HG03442 (cell line): ENCODE measurements around the gene HCAR3.
"Not testable (repeated sequence)": the region's sequence is repeated elsewhere in the genome, so short reads cannot be mapped to it uniquely, and the experiment has no call there.

ENCODE experiments used
- ATAC-seq: cut with Tn5 transposase; IDR thresholded peaks from one replicate; pipeline ENCODE4 v1.9.1; 2021; ENCODE audit warnings: mild to moderate bottlenecking, moderate library complexity; ENCODE audit not compliant: unreplicated experiment

HCAR3 gene

GRCh38 chr12:122716658-122717057, at the start of gene HCAR3:
Gene HCAR3 (minus strand): TSS chr12:122716811. CDS start chr12:122716737, 74 bp downstream.
- not testable (repeated sequence) for ATAC-seq

GRCh38 chr12:122757568-122757967, 41.0 kb upstream of the HCAR3 start:
- ATAC-seq: no peak

- no peak for ATAC-seq
Observed at GRCh38 chr12:122754790-122755189, 38.2 kb upstream of the HCAR3 start.

GRCh38 chr12:122753319-122753650, 36.7 kb upstream of the HCAR3 start:
- no peak for ATAC-seq

- peak; percentile 95 for ATAC-seq
Observed at GRCh38 chr12:122752464-122753318, 36.1 kb upstream of the HCAR3 start, which contains the start of gene DENR. Gene DENR (plus strand): TSS chr12:122752824. CDS start chr12:122753702, 878 bp downstream.

GRCh38 chr12:122750781-122751515, 34.3 kb upstream of the HCAR3 start:
- ATAC-seq: not testable (repeated sequence)

- ATAC-seq: no peak
Observed at GRCh38 chr12:122749569-122750332, 33.1 kb upstream of the HCAR3 start.

GRCh38 chr12:122747224-122748135, 30.9 kb upstream of the HCAR3 start:
- ATAC-seq: no peak

GRCh38 chr12:122743895-122744525, 27.4 kb upstream of the HCAR3 start:
- no peak for ATAC-seq

- no peak for ATAC-seq
Observed at GRCh38 chr12:122740351-122740750, 23.7 kb upstream of the HCAR3 start.

- ATAC-seq: no peak
Observed at GRCh38 chr12:122738571-122738970, 22.0 kb upstream of the HCAR3 start.

GRCh38 chr12:122732611-122733010, 16.0 kb upstream of the HCAR3 start:
- ATAC-seq: no peak

GRCh38 chr12:122732170-122732569, 15.6 kb upstream of the HCAR3 start:
- ATAC-seq: no peak

GRCh38 chr12:122730215-122731014, 13.8 kb upstream of the HCAR3 start, which contains the start of gene HCAR1:
Gene HCAR1 (minus strand): TSS chr12:122730844. CDS start chr12:122730339, 505 bp downstream.
- no peak for ATAC-seq

- no peak for ATAC-seq
Observed at GRCh38 chr12:122729583-122730214, 13.1 kb upstream of the HCAR3 start.

- no peak for ATAC-seq
Observed at GRCh38 chr12:122726080-122726558, 9.5 kb upstream of the HCAR3 start.

- no peak for ATAC-seq
Observed at GRCh38 chr12:122725452-122726079, 9.0 kb upstream of the HCAR3 start.
